ENCODE measurements around the gene DNAJB8. TPM values are rescaled to one million over a fixed set of nuclear protein-coding genes. Genes with fewer than 3 reads are reported as not detected.

The DNAJB8 gene
- total RNA-seq, 1 experiment from 2014 or later = not detected

DNA sequence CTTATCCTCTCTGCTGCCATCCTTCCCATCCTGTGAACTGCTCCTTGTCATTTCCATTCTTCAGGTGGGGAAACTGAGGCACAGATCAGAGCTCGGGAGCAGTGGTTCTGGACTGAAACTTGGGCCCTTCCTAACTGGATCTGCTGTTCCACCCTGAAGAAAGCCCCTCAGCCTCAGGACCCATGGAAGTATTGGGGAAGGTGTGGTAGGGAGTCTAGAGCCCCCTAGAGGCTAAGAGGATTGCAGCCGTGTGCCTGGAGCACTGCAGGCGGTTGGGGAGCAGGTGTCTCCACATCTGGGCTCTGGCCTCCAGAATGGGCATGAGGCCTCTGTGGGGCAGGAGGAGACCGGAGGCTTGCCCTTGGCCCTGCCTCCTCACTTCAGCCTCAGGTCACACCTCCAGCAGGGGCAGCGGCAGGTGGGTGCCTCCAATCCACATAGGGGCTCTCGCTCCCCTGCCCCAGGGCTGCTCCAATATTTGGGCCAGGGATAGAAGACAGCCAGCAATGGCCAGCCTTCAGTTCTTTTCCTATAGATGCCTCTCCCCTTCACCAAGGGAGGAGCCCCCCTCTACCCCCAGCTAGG lies 28.1 kb downstream of the DNAJB8 start:
- 0 out of 2 replicates have a peak, but pooled peaks cover 2% of the 10 kb centered on the region for H3K27me3 ChIP-seq (ENCODE audit: insufficient read depth, low read length)
- H2BK5ac ChIP-seq (ENCODE audit: insufficient read length, low read length) = no peak overlapping the region
- H3K56ac ChIP-seq (ENCODE audit: insufficient read length, low read depth, low read length) = no peak overlapping the region
- no peaks in the 10 kb centered on the region for H4K20me1 ChIP-seq (ENCODE audit: control insufficient read depth, insufficient read depth, insufficient read length)
- H3T11ph ChIP-seq (ENCODE audit: low read length) = no peak overlapping the region
- no peak overlapping the region for H3K27ac ChIP-seq (ENCODE audit: insufficient read length, low read depth, low read length)
- no peak overlapping the region for H2BK15ac ChIP-seq (ENCODE audit: low read depth, low read length)
- H3K18ac ChIP-seq (ENCODE audit: insufficient read length, low read depth, low read length) = no peak overlapping the region
- Mint-ChIP-seq H3K27ac (no peak overlapping the region; a peak in 1 of 7 replicates), H3K36me3 (ENCODE audit: insufficient read depth in 1 of 3, low read depth in 3 of 3) (no peaks in the 10 kb centered on the region), H3K9me3 (no peaks in the 10 kb centered on the region), H3K27me3 (ENCODE audit: low read depth) (peaks cover 77% of the 10 kb centered on the region), H3K4me3 (no peak overlapping the region), H3K4me1 (peaks cover 33 to 35% of the 10 kb centered on the region in 2 experiments)
- H2BK20ac ChIP-seq (ENCODE audit: low read depth, low read length, poor library complexity, severe bottlenecking) = no peak overlapping the region
- no peaks in the 10 kb centered on the region for H3K23me2 ChIP-seq (ENCODE audit: insufficient read length, low read depth, low read length, poor library complexity, severe bottlenecking)
- H4K5ac ChIP-seq (ENCODE audit: insufficient read length, low read depth, low read length) = no peak overlapping the region
- H3K4ac ChIP-seq (ENCODE audit: low read depth, low read length) = no peak overlapping the region
- peak; percentile 67 for DNase-seq
- H3K9ac ChIP-seq (ENCODE audit: extremely low read depth, insufficient read length, low read length) = no peak overlapping the region
- H2AFZ ChIP-seq (ENCODE audit: low read length) = no peak overlapping the region
- no peak overlapping the region for H3K4me2 ChIP-seq (ENCODE audit: insufficient read depth, insufficient read length, low read length)
- no peak overlapping the region for H2BK12ac ChIP-seq (ENCODE audit: insufficient read length, low read depth, low read length)
- H3K4me1 ChIP-seq (ENCODE audit: insufficient read depth, low read length) = peaks cover 2% of the 10 kb centered on the region; the same call in 1 of the 2 replicates
- H3K79me1 ChIP-seq (ENCODE audit: insufficient read depth, low read depth, low read length, poor library complexity, severe bottlenecking) = no peaks in the 10 kb centered on the region
- no peak overlapping the region for H3K23ac ChIP-seq (ENCODE audit: insufficient read length, low read depth, low read length)
- no peak overlapping the region for H2AK5ac ChIP-seq (ENCODE audit: insufficient read length, low read length)
- no CpG with 5 or more reads among the region's 6 CpGs for WGBS (ENCODE audit: extremely low coverage, insufficient read length, low lambda C conversion rate)
- H3K79me2 ChIP-seq (ENCODE audit: insufficient read depth, low read length) = no peaks in the 10 kb centered on the region
- H3K9me3 ChIP-seq (ENCODE audit: control insufficient read depth, low read depth, low read length) = no peaks in the 10 kb centered on the region
- TF ChIP-seq, protein P1, sequence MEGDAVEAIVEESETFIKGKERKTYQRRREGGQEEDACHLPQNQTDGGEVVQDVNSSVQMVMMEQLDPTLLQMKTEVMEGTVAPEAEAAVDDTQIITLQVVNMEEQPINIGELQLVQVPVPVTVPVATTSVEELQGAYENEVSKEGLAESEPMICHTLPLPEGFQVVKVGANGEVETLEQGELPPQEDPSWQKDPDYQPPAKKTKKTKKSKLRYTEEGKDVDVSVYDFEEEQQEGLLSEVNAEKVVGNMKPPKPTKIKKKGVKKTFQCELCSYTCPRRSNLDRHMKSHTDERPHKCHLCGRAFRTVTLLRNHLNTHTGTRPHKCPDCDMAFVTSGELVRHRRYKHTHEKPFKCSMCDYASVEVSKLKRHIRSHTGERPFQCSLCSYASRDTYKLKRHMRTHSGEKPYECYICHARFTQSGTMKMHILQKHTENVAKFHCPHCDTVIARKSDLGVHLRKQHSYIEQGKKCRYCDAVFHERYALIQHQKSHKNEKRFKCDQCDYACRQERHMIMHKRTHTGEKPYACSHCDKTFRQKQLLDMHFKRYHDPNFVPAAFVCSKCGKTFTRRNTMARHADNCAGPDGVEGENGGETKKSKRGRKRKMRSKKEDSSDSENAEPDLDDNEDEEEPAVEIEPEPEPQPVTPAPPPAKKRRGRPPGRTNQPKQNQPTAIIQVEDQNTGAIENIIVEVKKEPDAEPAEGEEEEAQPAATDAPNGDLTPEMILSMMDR (conservative IDR thresholded peaks at IDR 0.05) = peak; percentile 83
- no peak overlapping the region for H2BK120ac ChIP-seq (ENCODE audit: low read depth, low read length, poor library complexity, severe bottlenecking)
- H4K8ac ChIP-seq (replicated peaks; ENCODE audit: insufficient read length, low read depth, low read length) = no peak overlapping the region
- H4K91ac ChIP-seq (ENCODE audit: insufficient read length, low read depth, low read length) = no peak overlapping the region
- no peak overlapping the region for H3K14ac ChIP-seq (ENCODE audit: insufficient read depth, low read length)

Data from H9 (cell line).